ENCODE measurements around the gene HMGN1. TPM values are rescaled to one million over a fixed set of nuclear protein-coding genes. Genes with fewer than 3 reads are reported as not detected.
"Not testable (repeated sequence)": the region's sequence is repeated elsewhere in the genome, so short reads cannot be mapped to it uniquely, and the experiment has no call there.

The HMGN1 gene
- total and polyA plus RNA-seq, 4 experiments from 2014 or later: 193 to 358 (median 236) TPM

- H3K27me3 Mint-ChIP-seq; intact Hi-C loops (cut with micrococcal nuclease); POLR2A ChIA-PET (ENCODE audit: partially characterized antibody); H3K36me3 Mint-ChIP-seq; H3K4me1 ChIP-seq (ENCODE audit: insufficient read depth, low read length); H3K4me3 Mint-ChIP-seq; H3K27ac ChIP-seq (ENCODE audit: low read depth, low read length); H3K4me1 Mint-ChIP-seq; H3K36me3 ChIP-seq (ENCODE audit: insufficient read depth, low read length); DNase-seq; CTCF ChIA-PET (ENCODE audit: partially characterized antibody); H3K27ac Mint-ChIP-seq; H3K4me3 ChIP-seq (ENCODE audit: low read length in 2 of 2); H3K9me3 Mint-ChIP-seq; H3K9me3 ChIP-seq (ENCODE audit: control insufficient read depth in 1 of 2, low read length in 2 of 2); H3K27me3 ChIP-seq (ENCODE audit: insufficient read depth, low read length): not testable (repeated sequence)
Measured at GRCh38 chr21:39369896-39370288, 21.0 kb upstream of the HMGN1 start.

- Histone ChIP-seq H3K4me1 (ENCODE audit: insufficient read depth, low read length) (no peaks in the 10 kb centered on the region), H3K9me3 (ENCODE audit: control insufficient read depth in 1 of 2, low read length in 2 of 2) (no peaks in the 10 kb centered on the region), H3K27me3 (ENCODE audit: insufficient read depth, low read length) (no peaks in the 10 kb centered on the region), H3K4me3 (ENCODE audit: low read length in 2 of 2) (no peak overlapping the region), H3K27ac (ENCODE audit: low read depth, low read length) (no peak overlapping the region), H3K36me3 (ENCODE audit: insufficient read depth, low read length) (no peaks in the 10 kb centered on the region)
- H3K4me1 Mint-ChIP-seq: peaks cover 0 to 1% (median 0%) of the 10 kb centered on the region in 4 donors
- ChIA-PET POLR2A (ENCODE audit: partially characterized antibody) (no interaction called here), CTCF (ENCODE audit: partially characterized antibody) (no interaction called here)
- no peak for DNase-seq
- intact Hi-C loops (cut with micrococcal nuclease): no loop called here
- H3K9me3 Mint-ChIP-seq: peaks cover 0 to 2% (median 0%) of the 10 kb centered on the region in 8 donors
- peaks cover 2 to 4% of the 10 kb centered on the region in 2 donors for H3K27me3 Mint-ChIP-seq
- no peak overlapping the region for H3K27ac Mint-ChIP-seq
- no peak overlapping the region for H3K4me3 Mint-ChIP-seq
- H3K36me3 Mint-ChIP-seq: no peaks in the 10 kb centered on the region
Measured at GRCh38 chr21:39367783-39368182, 18.9 kb upstream of the HMGN1 start.

GRCh38 chr21:39366563-39366962, 17.7 kb upstream of the HMGN1 start:
- Mint-ChIP-seq H3K4me1 (peaks cover 0 to 1% (median 0%) of the 10 kb centered on the region in 4 donors), H3K27ac (no peak overlapping the region), H3K9me3 (peaks cover 0 to 2% (median 0%) of the 10 kb centered on the region in 8 donors), H3K4me3 (no peak overlapping the region), H3K27me3 (peaks cover 4 to 7% of the 10 kb centered on the region in 2 donors), H3K36me3 (no peaks in the 10 kb centered on the region)
- POLR2A ChIA-PET (ENCODE audit: partially characterized antibody): no interaction called here
- CTCF ChIA-PET (ENCODE audit: partially characterized antibody): interaction anchor here (0.7 kb wide), 1 partner anchor 67 kb away, joined by 3 read pairs; no protein-coding TSS in a partner anchor
- Histone ChIP-seq H3K4me3 (ENCODE audit: low read length in 2 of 2) (no peak overlapping the region), H3K4me1 (ENCODE audit: insufficient read depth, low read length) (no peaks in the 10 kb centered on the region), H3K27ac (ENCODE audit: low read depth, low read length) (no peak overlapping the region), H3K36me3 (ENCODE audit: insufficient read depth, low read length) (no peaks in the 10 kb centered on the region), H3K27me3 (ENCODE audit: insufficient read depth, low read length) (no peaks in the 10 kb centered on the region), H3K9me3 (ENCODE audit: control insufficient read depth in 1 of 2, low read length in 2 of 2) (no peaks in the 10 kb centered on the region)
- intact Hi-C loops (cut with micrococcal nuclease): no loop called here
- no peak for DNase-seq

GRCh38 chr21:39364949-39365348, 16.1 kb upstream of the HMGN1 start:
- H3K9me3 ChIP-seq (ENCODE audit: control insufficient read depth in 1 of 2, low read length in 2 of 2): no peaks in the 10 kb centered on the region
- H3K27ac ChIP-seq (ENCODE audit: low read depth, low read length): no peak overlapping the region
- H3K36me3 ChIP-seq (ENCODE audit: insufficient read depth, low read length): no peaks in the 10 kb centered on the region
- POLR2A ChIA-PET (ENCODE audit: partially characterized antibody): interaction anchor here (1.0 kb wide), 1 partner anchor 15 kb away, joined by 3 read pairs; no protein-coding TSS in a partner anchor
- intact Hi-C loops (cut with micrococcal nuclease): no loop called here
- H3K27me3 Mint-ChIP-seq: peaks cover 6 to 10% of the 10 kb centered on the region in 2 donors
- H3K36me3 Mint-ChIP-seq: no peaks in the 10 kb centered on the region
- CTCF ChIA-PET (ENCODE audit: partially characterized antibody): no interaction called here
- peaks cover 0 to 2% (median 0%) of the 10 kb centered on the region in 8 donors for H3K9me3 Mint-ChIP-seq
- H3K4me1 Mint-ChIP-seq: no peaks in the 10 kb centered on the region
- DNase-seq: no peak
- no peak overlapping the region for H3K4me3 Mint-ChIP-seq
- H3K4me3 ChIP-seq (ENCODE audit: low read length in 2 of 2): no peak overlapping the region
- no peak overlapping the region for H3K27ac Mint-ChIP-seq
- H3K4me1 ChIP-seq (ENCODE audit: insufficient read depth, low read length): no peaks in the 10 kb centered on the region
- H3K27me3 ChIP-seq (ENCODE audit: insufficient read depth, low read length): no peaks in the 10 kb centered on the region

- intact Hi-C loops (cut with micrococcal nuclease): no loop called here
- no peaks in the 10 kb centered on the region for H3K4me1 ChIP-seq (ENCODE audit: insufficient read depth, low read length)
- H3K36me3 Mint-ChIP-seq: no peaks in the 10 kb centered on the region
- H3K27ac ChIP-seq (ENCODE audit: low read depth, low read length): no peak overlapping the region
- no peak overlapping the region for H3K4me3 ChIP-seq (ENCODE audit: low read length in 2 of 2)
- H3K9me3 Mint-ChIP-seq: peaks cover 0 to 2% (median 0%) of the 10 kb centered on the region in 8 donors
- no peaks in the 10 kb centered on the region for H3K9me3 ChIP-seq (ENCODE audit: control insufficient read depth in 1 of 2, low read length in 2 of 2)
- no peak for DNase-seq
- ChIA-PET CTCF (ENCODE audit: partially characterized antibody) (interaction anchor here (1.0 kb wide), 1 partner anchor 24 kb away, joined by 4 read pairs; no protein-coding TSS in a partner anchor), POLR2A (ENCODE audit: partially characterized antibody) (interaction anchor here (1.1 kb wide), 1 partner anchor 15 kb away, joined by 3 read pairs; the partner anchor contains the start of gene HMGN1)
- no peaks in the 10 kb centered on the region for H3K36me3 ChIP-seq (ENCODE audit: insufficient read depth, low read length)
- H3K27me3 ChIP-seq (ENCODE audit: insufficient read depth, low read length): no peaks in the 10 kb centered on the region
- no peak overlapping the region for H3K4me3 Mint-ChIP-seq
- H3K27me3 Mint-ChIP-seq: peaks cover 4 to 10% of the 10 kb centered on the region in 2 donors
- no peaks in the 10 kb centered on the region for H3K4me1 Mint-ChIP-seq
- no peak overlapping the region for H3K27ac Mint-ChIP-seq
Measured at GRCh38 chr21:39363607-39364555, 15.0 kb upstream of the HMGN1 start.

GRCh38 chr21:39362733-39363132, 13.8 kb upstream of the HMGN1 start:
- DNase-seq: no peak
- no peak overlapping the region for H3K4me3 Mint-ChIP-seq
- no peak overlapping the region for H3K27ac Mint-ChIP-seq
- POLR2A ChIA-PET (ENCODE audit: partially characterized antibody): no interaction called here
- H3K4me3 ChIP-seq (ENCODE audit: low read length in 2 of 2): no peak overlapping the region
- H3K9me3 Mint-ChIP-seq: peaks cover 0 to 2% (median 0%) of the 10 kb centered on the region in 8 donors
- H3K4me1 Mint-ChIP-seq: no peaks in the 10 kb centered on the region
- H3K36me3 Mint-ChIP-seq: no peaks in the 10 kb centered on the region
- H3K4me1 ChIP-seq (ENCODE audit: insufficient read depth, low read length): no peaks in the 10 kb centered on the region
- no peaks in the 10 kb centered on the region for H3K36me3 ChIP-seq (ENCODE audit: insufficient read depth, low read length)
- no peak overlapping the region for H3K27ac ChIP-seq (ENCODE audit: low read depth, low read length)
- H3K27me3 ChIP-seq (ENCODE audit: insufficient read depth, low read length): no peaks in the 10 kb centered on the region
- H3K9me3 ChIP-seq (ENCODE audit: control insufficient read depth in 1 of 2, low read length in 2 of 2): no peaks in the 10 kb centered on the region
- CTCF ChIA-PET (ENCODE audit: partially characterized antibody): no interaction called here
- intact Hi-C loops (cut with micrococcal nuclease): no loop called here
- peaks cover 4 to 9% of the 10 kb centered on the region in 2 donors for H3K27me3 Mint-ChIP-seq

GRCh38 chr21:39359382-39359781, 10.5 kb upstream of the HMGN1 start:
- H3K36me3 ChIP-seq (ENCODE audit: insufficient read depth, low read length): no peaks in the 10 kb centered on the region
- Mint-ChIP-seq H3K36me3 (no peaks in the 10 kb centered on the region), H3K9me3 (no peaks in the 10 kb centered on the region), H3K4me1 (no peaks in the 10 kb centered on the region), H3K27me3 (peaks cover 6 to 8% of the 10 kb centered on the region in 2 donors), H3K27ac (no peak overlapping the region), H3K4me3 (no peak overlapping the region)
- CTCF ChIA-PET (ENCODE audit: partially characterized antibody): no interaction called here
- H3K27ac ChIP-seq (ENCODE audit: low read depth, low read length): no peak overlapping the region
- H3K27me3 ChIP-seq (ENCODE audit: insufficient read depth, low read length): no peaks in the 10 kb centered on the region
- H3K4me3 ChIP-seq (ENCODE audit: low read length in 2 of 2): no peak overlapping the region
- H3K4me1 ChIP-seq (ENCODE audit: insufficient read depth, low read length): no peaks in the 10 kb centered on the region
- DNase-seq: no peak
- no peaks in the 10 kb centered on the region for H3K9me3 ChIP-seq (ENCODE audit: control insufficient read depth in 1 of 2, low read length in 2 of 2)
- POLR2A ChIA-PET (ENCODE audit: partially characterized antibody): no interaction called here
- intact Hi-C loops (cut with micrococcal nuclease): no loop called here

All from CD4-positive, alpha-beta memory T cell (primary cell).